K562 (cell line): Measurements from ENCODE around the gene RNFT1. TPM values are rescaled to one million over a fixed set of nuclear protein-coding genes. Genes with fewer than 3 reads are reported as not detected.

Experiments used
- BRF1 ChIP-seq: IDR thresholded peaks from 3 replicates; pipeline ENCODE4 v1.6.1; 2011; ENCODE audit warnings: borderline replicate concordance, mild to moderate bottlenecking; ENCODE audit not compliant: insufficient read length; ENCODE audit errors: extremely low read depth
- ETS1 ChIP-seq: conservative IDR thresholded peaks from 2 replicates; pipeline ENCODE4 v1.6.1; 2011; ENCODE audit warnings: low read depth, mild to moderate bottlenecking, low read length; ENCODE audit not compliant: control insufficient read depth
- KDM5B ChIP-seq: fragments of 200-600 bp; sonication (generic); IDR thresholded peaks from 2 replicates; pipeline ENCODE4 v1.6.1; 2012; ENCODE audit warnings: low read depth, mild to moderate bottlenecking, moderate library complexity, low read length, control low read depth, inconsistent platforms; ENCODE audit not compliant: insufficient replicate concordance
- MGA ChIP-seq: fragments of 450-650 bp; IDR thresholded peaks from 2 replicates; pipeline ENCODE4 v1.6.1; 2016; ENCODE audit warnings: mild to moderate bottlenecking, moderate library complexity
- PHF8 ChIP-seq: fragments of 200-600 bp; sonication (generic); IDR thresholded peaks from 2 replicates; pipeline ENCODE4 v1.6.1; 2012; ENCODE audit warnings: mixed run types, mild to moderate bottlenecking, inconsistent platforms, low read length, moderate library complexity, borderline replicate concordance
- POLR2A ChIP-seq: fragments of 450-650 bp; conservative IDR thresholded peaks from 2 replicates; pipeline ENCODE4 v1.6.1; 2016
- RBM15 ChIP-seq: fragments of 200-400 bp; formaldehyde crosslinking; IDR thresholded peaks from 2 replicates; pipeline ENCODE4 v1.6.1; 2018; ENCODE audit warnings: mild to moderate bottlenecking, low read length, moderate library complexity; ENCODE audit not compliant: insufficient read depth
- SMAD1 ChIP-seq: fragments of 150-350 bp; IDR thresholded peaks from 2 replicates; pipeline ENCODE4 v1.6.1; 2014; ENCODE audit warnings: low read length, low read depth; ENCODE audit not compliant: partially characterized antibody
- ZBTB1 ChIP-seq: sonication (generic); formaldehyde crosslinking; IDR thresholded peaks from 2 replicates; pipeline ENCODE4 v1.8.1; 2023; ENCODE audit warnings: missing genetic modification reagents, low read depth, mild to moderate bottlenecking, borderline replicate concordance
- ZNF395 ChIP-seq: fragments of 200-800 bp; sonication (Bioruptor generic); IDR thresholded peaks from 2 replicates; pipeline ENCODE4 v1.6.1; 2017; ENCODE audit warnings: missing genetic modification characterization, missing compliant biosample characterization
- ZNF408 ChIP-seq: fragments of 250-450 bp; sonication (Bioruptor Pico); IDR thresholded peaks from 2 replicates; pipeline ENCODE4 v1.4.0; 2020; ENCODE audit warnings: low read depth, mild to moderate bottlenecking, moderate library complexity
- ZNF830 ChIP-seq: fragments of 250-450 bp; sonication (Bioruptor Pico); IDR thresholded peaks from 2 replicates; pipeline ENCODE4 v1.5.0; 2021; ENCODE audit warnings: mild to moderate bottlenecking
- polyA plus RNA-seq, 8 experiments: library from polyadenylated mRNA; depleted of rRNA in 4 of 8; stranded (reverse) in 5 of 8; unstranded in 3 of 8; fragments of >200 nt; fragmentation: Nextera tagmentation in 2 of 8; fragmentation: Illumina TruSeq in 1 of 8; extraction: Ambion mirVana in 2 of 8; extraction: Trizol in 1 of 8; gene quantifications; 2 replicates each; pipeline versions ENCODE4 v1.2.1 to v1.2.3, GENCODE V29; 2011 to 2014; ENCODE audit warnings: inconsistent platforms in 1 of 8, missing spikeins in 1 of 8
- total RNA-seq, 7 experiments: library from RNA; depleted of rRNA in 6 of 7; stranded (reverse); fragments of >200 nt in 6 of 7; fragmentation: Illumina TruSeq in 2 of 7; extraction: Trizol in 2 of 7; gene quantifications; 2 replicates each; pipeline versions ENCODE4 v1.2.1 to v1.2.3, GENCODE V29; 2011 to 2021; ENCODE audit warnings: low replicate concordance in 1 of 7

RNFT1 gene
- total and polyA plus RNA-seq, 9 of the 15 experiments (the other 6 are each of a cell fraction or from before 2014, with no cell fraction given): 15.8 to 61.3 (median 23.5) TPM

GRCh38 chr17:59964482-59965328 is at the start of gene RNFT1 (continued):
- TF ChIP-seq BRF1 (no peak), SMAD1 (no peak), MGA (peak; percentile 58), KDM5B (peak; percentile 83), ZNF830 (no peak), ZNF395 (CRISPR knock-in tag) (peak; percentile 60; the same call in 1 of the 2 replicates), ZBTB1 (CRISPR knock-in tag) (peak; percentile 95), RBM15 (no peak), POLR2A (peak; percentile 86), PHF8 (peak; percentile 98), ZNF408 (CRISPR knock-in tag) (no peak), ETS1 (no peak)
